NT2/D1 (cell line): ENCODE results near the gene C1D.

Experiments
- SUZ12 ChIP-seq: IDR thresholded peaks from 2 replicates; pipeline ENCODE4 v1.6.1; 2011; ENCODE audit not compliant: insufficient read length, insufficient read depth; ENCODE audit errors: extremely low read depth
- YY1 ChIP-seq: IDR thresholded peaks from 2 replicates; pipeline ENCODE4 v1.6.1; 2011; ENCODE audit not compliant: insufficient read length, insufficient read depth
- ZNF274 ChIP-seq: IDR thresholded peaks from 2 replicates; pipeline ENCODE4 v1.6.1; 2011; ENCODE audit warnings: mild to moderate bottlenecking, low read depth, low read length

- TF ChIP-seq ZNF274 (no peak), SUZ12 (no peak), YY1 (no peak)
Observed at GRCh38 chr2:68027959-68028358, 34.8 kb downstream of the C1D start.
